ENCODE data around the gene PRL. TPM values are rescaled to one million over a fixed set of nuclear protein-coding genes. Genes with fewer than 3 reads are reported as not detected.

Gene PRL
- total RNA-seq, 6 experiments from 2014 or later: not detected

DNA sequence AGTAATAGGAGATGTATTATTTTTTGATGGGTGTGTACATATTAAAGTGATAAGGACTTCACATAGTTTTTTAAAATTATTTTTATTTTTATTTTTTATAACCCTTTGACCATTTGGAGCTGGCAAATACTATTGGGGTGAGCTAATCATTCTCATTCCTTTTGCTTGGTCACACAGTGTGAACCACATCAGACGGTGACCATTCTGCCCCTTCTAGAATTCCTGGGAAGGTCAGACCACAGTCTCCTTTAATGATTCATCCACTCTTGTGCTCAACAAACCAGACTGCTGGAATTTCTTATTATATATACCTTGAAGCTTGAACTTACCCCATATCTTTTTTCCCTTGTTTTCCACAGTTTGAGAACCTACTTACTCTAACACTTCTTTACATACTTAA is 23.9 kb upstream of the PRL start:
- no peak for DNase-seq
- ATAC-seq: no peak
- H3K4me3 ChIP-seq: no peak overlapping the region
- TF ChIP-seq POLR2A (IDR thresholded peaks at IDR 0.05): no peak
- TF ChIP-seq, protein P1, sequence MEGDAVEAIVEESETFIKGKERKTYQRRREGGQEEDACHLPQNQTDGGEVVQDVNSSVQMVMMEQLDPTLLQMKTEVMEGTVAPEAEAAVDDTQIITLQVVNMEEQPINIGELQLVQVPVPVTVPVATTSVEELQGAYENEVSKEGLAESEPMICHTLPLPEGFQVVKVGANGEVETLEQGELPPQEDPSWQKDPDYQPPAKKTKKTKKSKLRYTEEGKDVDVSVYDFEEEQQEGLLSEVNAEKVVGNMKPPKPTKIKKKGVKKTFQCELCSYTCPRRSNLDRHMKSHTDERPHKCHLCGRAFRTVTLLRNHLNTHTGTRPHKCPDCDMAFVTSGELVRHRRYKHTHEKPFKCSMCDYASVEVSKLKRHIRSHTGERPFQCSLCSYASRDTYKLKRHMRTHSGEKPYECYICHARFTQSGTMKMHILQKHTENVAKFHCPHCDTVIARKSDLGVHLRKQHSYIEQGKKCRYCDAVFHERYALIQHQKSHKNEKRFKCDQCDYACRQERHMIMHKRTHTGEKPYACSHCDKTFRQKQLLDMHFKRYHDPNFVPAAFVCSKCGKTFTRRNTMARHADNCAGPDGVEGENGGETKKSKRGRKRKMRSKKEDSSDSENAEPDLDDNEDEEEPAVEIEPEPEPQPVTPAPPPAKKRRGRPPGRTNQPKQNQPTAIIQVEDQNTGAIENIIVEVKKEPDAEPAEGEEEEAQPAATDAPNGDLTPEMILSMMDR (IDR thresholded peaks at IDR 0.05): no peak
- intact Hi-C loops (cut with DNase I): loop anchor here in 1 of 2 donors (10.0 kb wide), 1 partner anchor 574 kb away; no protein-coding TSS in a partner anchor
- H3K9me3 ChIP-seq: no peaks in the 10 kb centered on the region
- H3K27ac ChIP-seq: no peak overlapping the region
- no peaks in the 10 kb centered on the region for H3K36me3 ChIP-seq
- H3K4me1 ChIP-seq: no peaks in the 10 kb centered on the region
- WGBS (ENCODE audit: insufficient coverage, low coverage, low lambda C conversion rate, missing lambda C conversion rate): 56% methylated on average over 1 of the region's 1 CpG
- H3K27me3 ChIP-seq: no peaks in the 10 kb centered on the region

DNA sequence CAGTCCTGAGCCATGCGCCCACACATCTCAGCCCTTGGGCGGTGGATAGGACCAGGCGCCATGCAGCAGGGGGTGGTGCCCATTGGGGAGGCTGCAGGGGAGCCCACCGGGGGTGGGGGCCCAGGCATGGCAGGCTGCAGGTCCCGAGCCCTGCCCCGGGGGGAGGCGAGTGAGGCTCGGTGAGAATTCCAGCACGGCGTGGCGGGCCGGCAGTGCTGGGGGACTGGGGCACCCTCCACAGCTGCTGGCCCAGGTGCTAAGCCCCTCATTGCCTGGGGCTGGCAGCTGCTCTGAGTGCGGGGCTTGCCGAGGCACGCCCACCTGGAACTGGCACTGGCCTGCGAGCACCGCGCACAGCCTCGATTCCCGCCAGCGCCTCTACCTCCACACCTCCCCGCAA is 21.6 kb upstream of the PRL start:
- no peak for ATAC-seq
- Histone ChIP-seq H3K4me1 (no peaks in the 10 kb centered on the region), H3K9me3 (no peaks in the 10 kb centered on the region), H3K36me3 (no peaks in the 10 kb centered on the region), H3K27ac (no peak overlapping the region), H3K4me3 (no peak overlapping the region), H3K27me3 (no peaks in the 10 kb centered on the region)
- DNase-seq: no peak
- WGBS (ENCODE audit: insufficient coverage, low coverage, low lambda C conversion rate, missing lambda C conversion rate): 100% methylated on average over 1 of the region's 22 CpGs
- intact Hi-C loops (cut with DNase I): no loop called here
- TF ChIP-seq, protein P1 (IDR thresholded peaks at IDR 0.05): no peak
- TF ChIP-seq POLR2A (IDR thresholded peaks at IDR 0.05): no peak

DNA sequence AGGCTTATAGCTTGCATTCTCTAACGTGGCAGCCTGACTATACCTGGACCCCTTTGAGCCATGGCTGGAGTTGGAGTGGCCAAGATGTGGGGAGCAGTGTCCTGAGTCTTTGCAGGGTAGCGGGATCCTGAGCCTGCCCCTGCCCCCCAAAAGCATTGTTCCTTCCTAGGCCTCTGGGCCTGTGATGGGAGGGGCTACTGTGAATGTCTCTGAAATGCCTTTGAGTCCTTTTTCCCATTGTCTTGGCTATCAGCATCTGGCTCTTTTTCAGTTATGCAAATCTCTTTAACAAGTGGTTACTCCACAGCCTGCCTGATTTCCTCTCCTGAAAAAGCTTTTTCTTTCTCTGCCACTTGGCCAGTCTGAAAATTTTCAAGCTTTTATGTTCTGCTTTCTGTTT is 17.0 kb upstream of the PRL start:
- TF ChIP-seq POLR2A (IDR thresholded peaks at IDR 0.05): no peak
- TF ChIP-seq, protein P1 (IDR thresholded peaks at IDR 0.05): no peak
- H3K27ac ChIP-seq: no peak overlapping the region
- H3K36me3 ChIP-seq: no peaks in the 10 kb centered on the region
- ATAC-seq (no peak), DNase-seq (no peak)
- no peaks in the 10 kb centered on the region for H3K9me3 ChIP-seq
- no peaks in the 10 kb centered on the region for H3K27me3 ChIP-seq
- intact Hi-C loops (cut with DNase I): no loop called here
- H3K4me3 ChIP-seq: no peak overlapping the region
- WGBS (ENCODE audit: insufficient coverage, low coverage, low lambda C conversion rate, missing lambda C conversion rate): 94% methylated on average over 2 of the region's 2 CpGs
- no peaks in the 10 kb centered on the region for H3K4me1 ChIP-seq

DNA sequence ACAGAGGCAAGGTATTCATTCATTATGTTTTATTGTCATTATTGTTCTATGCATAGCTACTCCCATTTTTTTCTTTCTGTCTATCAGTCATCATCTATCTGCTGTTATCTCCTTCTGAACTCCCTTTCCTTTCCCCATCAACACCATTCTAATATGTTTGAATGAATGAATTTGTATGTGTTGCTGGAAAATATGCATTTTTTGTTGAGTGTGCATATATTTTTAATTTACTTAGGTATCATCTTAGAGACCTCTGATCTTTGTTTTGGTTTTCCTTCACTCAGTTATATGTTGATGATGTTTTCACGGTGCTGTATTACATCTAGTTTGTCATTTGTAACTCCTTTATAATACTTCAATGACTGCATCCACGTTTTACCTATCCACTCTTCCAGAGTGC is 12.1 kb upstream of the PRL start:
- Histone ChIP-seq H3K4me1 (no peaks in the 10 kb centered on the region), H3K36me3 (no peaks in the 10 kb centered on the region), H3K9me3 (no peaks in the 10 kb centered on the region), H3K27me3 (no peaks in the 10 kb centered on the region), H3K4me3 (no peak overlapping the region), H3K27ac (no peak overlapping the region)
- TF ChIP-seq POLR2A (IDR thresholded peaks at IDR 0.05): no peak
- TF ChIP-seq, protein P1 (IDR thresholded peaks at IDR 0.05): no peak
- 73% methylated on average over 2 of the region's 2 CpGs for WGBS (ENCODE audit: insufficient coverage, low coverage, low lambda C conversion rate, missing lambda C conversion rate)
- no peak for ATAC-seq
- intact Hi-C loops (cut with DNase I): no loop called here
- no peak for DNase-seq
